ENCODE measurements around the gene VPS13D. TPM values are rescaled to one million over a fixed set of nuclear protein-coding genes. Genes with fewer than 3 reads are reported as not detected.

Gene VPS13D
- total and polyA plus RNA-seq, 10 of the 15 experiments (the other 5 are each of a cell fraction or from before 2014, with no cell fraction given) = 1.4 to 16.9 (median 8.5) TPM

DNA sequence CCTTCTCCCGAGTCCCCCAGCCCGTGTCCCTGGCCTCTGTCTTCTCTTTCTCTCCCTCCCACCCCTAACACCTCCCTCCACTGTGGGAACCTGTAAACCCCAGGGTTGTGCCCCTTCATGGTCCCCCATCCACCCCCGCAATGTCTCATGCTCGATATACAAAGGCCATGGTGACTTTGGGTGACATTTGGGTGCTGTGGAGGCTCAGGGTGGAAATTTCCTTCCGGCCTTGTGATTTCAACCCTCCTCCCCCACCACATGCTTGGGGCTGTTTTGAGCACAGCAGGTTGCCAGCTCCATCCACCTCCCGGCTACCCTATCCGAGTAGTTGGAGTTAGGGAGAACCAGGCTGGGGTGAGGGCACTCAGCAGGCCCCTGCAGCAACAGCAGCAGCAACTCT, 25.7 kb upstream of the VPS13D start (continued):
- TF ChIP-seq ETV6 (conservative IDR thresholded peaks at IDR 0.05 in 1 of 2, IDR thresholded peaks at IDR 0.05 in 1 of 2; ENCODE audit: borderline replicate concordance in 1 of 2, low read depth in 1 of 2) (peak in 1 of 2 experiments; percentile 80; a peak in 2 of 4 replicates), E2F4 (IDR thresholded peaks at IDR 0.05; ENCODE audit: low read depth, low read length) (no peak), MEF2B (IDR thresholded peaks at IDR 0.05; ENCODE audit: partially characterized antibody, poor library complexity, severe bottlenecking) (peak; percentile 61), HDAC6 (IDR thresholded peaks at IDR 0.05; ENCODE audit: unreplicated experiment) (no peak), POLR2A (IDR thresholded peaks at IDR 0.05; ENCODE audit: low read depth, low read length) (peak; percentile 39; the same call in 1 of the 2 replicates), RAD51 (IDR thresholded peaks at IDR 0.05) (no peak), RELA (IDR thresholded peaks at IDR 0.05; ENCODE audit: borderline replicate concordance, partially characterized antibody) (no peak), IKZF2 (IDR thresholded peaks at IDR 0.05) (peak; percentile 46 to 53; a peak in 2 of 4 replicates), KAT2A (conservative IDR thresholded peaks at IDR 0.05; ENCODE audit: control insufficient read depth, low read depth, low read length) (no peak), SKIL (IDR thresholded peaks at IDR 0.05; ENCODE audit: low read depth, poor library complexity, severe bottlenecking) (no peak), IRF5 (IDR thresholded peaks at IDR 0.05; ENCODE audit: borderline replicate concordance) (no peak), BCL11A (IDR thresholded peaks at IDR 0.05; ENCODE audit: low read depth, low read length) (0 out of 2 replicates have a peak, but pooled peaks have one; percentile 14), POLR2AphosphoS2 (IDR thresholded peaks at IDR 0.05; ENCODE audit: low read depth, low read length) (no peak), PAX8 (IDR thresholded peaks at IDR 0.05) (no peak), BHLHE40 (IDR thresholded peaks at IDR 0.05; ENCODE audit: borderline replicate concordance in 1 of 2, low read depth in 2 of 2, low read length in 1 of 2) (peak; percentile 67 to 69; a peak in 3 of 4 replicates), DPF2 (IDR thresholded peaks at IDR 0.05) (peak; percentile 45; the same call in 1 of the 2 replicates), TCF3 (IDR thresholded peaks at IDR 0.05; ENCODE audit: borderline replicate concordance, insufficient read depth, low read depth, low read length) (no peak), SREBF1 (IDR thresholded peaks at IDR 0.05; ENCODE audit: low read length) (no peak), MYB (IDR thresholded peaks at IDR 0.05; ENCODE audit: borderline replicate concordance, low read depth, low read length) (no peak), NFXL1 (IDR thresholded peaks at IDR 0.05; ENCODE audit: borderline replicate concordance) (no peak), JUNB (IDR thresholded peaks at IDR 0.05) (no peak), RCOR1 (conservative IDR thresholded peaks at IDR 0.05; ENCODE audit: low read depth, low read length) (no peak), RB1 (IDR thresholded peaks at IDR 0.05; ENCODE audit: borderline replicate concordance) (no peak), SMAD5 (IDR thresholded peaks at IDR 0.05; ENCODE audit: low read depth) (no peak)
- TF ChIP-seq, protein P1, sequence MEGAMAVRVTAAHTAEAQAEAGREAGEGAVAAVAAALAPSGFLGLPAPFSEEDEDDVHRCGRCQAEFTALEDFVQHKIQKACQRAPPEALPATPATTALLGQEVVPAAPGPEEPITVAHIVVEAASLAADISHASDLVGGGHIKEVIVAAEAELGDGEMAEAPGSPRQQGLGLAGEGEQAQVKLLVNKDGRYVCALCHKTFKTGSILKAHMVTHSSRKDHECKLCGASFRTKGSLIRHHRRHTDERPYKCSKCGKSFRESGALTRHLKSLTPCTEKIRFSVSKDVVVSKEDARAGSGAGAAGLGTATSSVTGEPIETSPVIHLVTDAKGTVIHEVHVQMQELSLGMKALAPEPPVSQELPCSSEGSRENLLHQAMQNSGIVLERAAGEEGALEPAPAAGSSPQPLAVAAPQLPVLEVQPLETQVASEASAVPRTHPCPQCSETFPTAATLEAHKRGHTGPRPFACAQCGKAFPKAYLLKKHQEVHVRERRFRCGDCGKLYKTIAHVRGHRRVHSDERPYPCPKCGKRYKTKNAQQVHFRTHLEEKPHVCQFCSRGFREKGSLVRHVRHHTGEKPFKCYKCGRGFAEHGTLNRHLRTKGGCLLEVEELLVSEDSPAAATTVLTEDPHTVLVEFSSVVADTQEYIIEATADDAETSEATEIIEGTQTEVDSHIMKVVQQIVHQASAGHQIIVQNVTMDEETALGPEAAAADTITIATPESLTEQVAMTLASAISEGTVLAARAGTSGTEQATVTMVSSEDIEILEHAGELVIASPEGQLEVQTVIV (IDR thresholded peaks at IDR 0.05; ENCODE audit: borderline replicate concordance, partially characterized antibody) = no peak
